Endothelial cell (in vitro differentiated cells): ENCODE measurements around the gene EPHA2. TPM values are rescaled to one million over a fixed set of nuclear protein-coding genes. Genes with fewer than 3 reads are reported as not detected.
A peak's percentile ranks its signal among the peaks of the same experiment; 100 is the strongest.

ENCODE experiments used
- DNase-seq: peaks from one replicate; pipeline ENCODE4 v3.0.0; 2021; ENCODE audit warnings: low spot score
- H3K27ac Mint-ChIP-seq: one replicate; pipeline ENCODE4 v1.8.0; 2021; ENCODE audit warnings: mixed read lengths, inconsistent platforms; ENCODE audit not compliant: unreplicated experiment
- H3K27me3 Mint-ChIP-seq: one replicate; pipeline ENCODE4 v1.8.0; 2021; ENCODE audit warnings: mild to moderate bottlenecking, moderate library complexity, mixed read lengths, inconsistent platforms; ENCODE audit not compliant: unreplicated experiment
- H3K36me3 Mint-ChIP-seq: one replicate; pipeline ENCODE4 v1.8.0; 2021; ENCODE audit warnings: mild to moderate bottlenecking, low read depth, mixed read lengths, inconsistent platforms; ENCODE audit not compliant: unreplicated experiment
- H3K4me1 Mint-ChIP-seq: one replicate; pipeline ENCODE4 v1.8.0; 2021; ENCODE audit warnings: mild to moderate bottlenecking, mixed read lengths, inconsistent platforms; ENCODE audit not compliant: unreplicated experiment
- H3K4me3 Mint-ChIP-seq: one replicate; pipeline ENCODE4 v1.8.0; 2021; ENCODE audit warnings: mild to moderate bottlenecking, mixed read lengths, inconsistent platforms; ENCODE audit not compliant: unreplicated experiment
- H3K9me3 Mint-ChIP-seq: one replicate; pipeline ENCODE4 v1.8.0; 2021; ENCODE audit warnings: mixed read lengths, inconsistent platforms; ENCODE audit not compliant: unreplicated experiment
- CTCF ChIP-seq: fragments of 200-600 bp; sonication (generic); IDR thresholded peaks from one replicate; pipeline ENCODE4 v1.5.0; 2021; ENCODE audit warnings: antibody characterized with exemption; ENCODE audit not compliant: unreplicated experiment
- total RNA-seq: library from RNA; stranded (reverse); fragmentation: NEBNext Ultra II Directional; extraction: Animal tissue kit (Norgen Biotek cat#: 25700); gene quantifications from one replicate; pipeline ENCODE4 v1.2.1, GENCODE V29; 2021; ENCODE audit not compliant: unreplicated experiment

EPHA2 gene
- total RNA-seq, 1 donor from 2014 or later: 109 TPM

GRCh38 chr1:16085522-16085921, 70.3 kb downstream of the EPHA2 start:
- peaks cover 17% of the 10 kb centered on the region for H3K4me1 Mint-ChIP-seq
- peaks cover 5% of the 10 kb centered on the region for H3K27me3 Mint-ChIP-seq
- no peak for TF ChIP-seq CTCF
- no peak overlapping the region for H3K4me3 Mint-ChIP-seq
- no peaks in the 10 kb centered on the region for H3K36me3 Mint-ChIP-seq
- DNase-seq: no peak
- no peak overlapping the region for H3K27ac Mint-ChIP-seq
- H3K9me3 Mint-ChIP-seq: no peaks in the 10 kb centered on the region

GRCh38 chr1:16083486-16083885, 72.4 kb downstream of the EPHA2 start:
- DNase-seq: no peak
- Mint-ChIP-seq H3K4me1 (peaks cover 13% of the 10 kb centered on the region), H3K36me3 (no peaks in the 10 kb centered on the region)

GRCh38 chr1:16082283-16083038, 73.4 kb downstream of the EPHA2 start:
- Mint-ChIP-seq H3K27ac (peak overlapping the region; percentile 82), H3K9me3 (no peaks in the 10 kb centered on the region), H3K36me3 (no peaks in the 10 kb centered on the region), H3K4me1 (peaks cover 10% of the 10 kb centered on the region), H3K4me3 (no peak overlapping the region), H3K27me3 (peaks cover 1% of the 10 kb centered on the region)
- TF ChIP-seq CTCF: peak; percentile 70
- DNase-seq: peak; percentile 88

More at GRCh38 chr1:16083486-16083885, 72.4 kb downstream of the EPHA2 start:
- Mint-ChIP-seq H3K4me3 (no peak overlapping the region), H3K9me3 (no peaks in the 10 kb centered on the region), H3K27me3 (peaks cover 3% of the 10 kb centered on the region), H3K27ac (no peak overlapping the region)
- TF ChIP-seq CTCF: no peak

GRCh38 chr1:16081636-16082035, 74.2 kb downstream of the EPHA2 start:
- H3K27ac Mint-ChIP-seq: no peak overlapping the region
- TF ChIP-seq CTCF: no peak
- H3K4me1 Mint-ChIP-seq: peaks cover 13% of the 10 kb centered on the region
- H3K9me3 Mint-ChIP-seq: no peaks in the 10 kb centered on the region
- no peaks in the 10 kb centered on the region for H3K36me3 Mint-ChIP-seq
- no peak for DNase-seq
- H3K27me3 Mint-ChIP-seq: no peaks in the 10 kb centered on the region
- H3K4me3 Mint-ChIP-seq: no peak overlapping the region

GRCh38 chr1:16080422-16081150, 75.3 kb downstream of the EPHA2 start:
- no peak for DNase-seq
- H3K9me3 Mint-ChIP-seq: no peaks in the 10 kb centered on the region
- TF ChIP-seq CTCF: no peak
- H3K27ac Mint-ChIP-seq: no peak overlapping the region
- H3K4me1 Mint-ChIP-seq: peaks cover 13% of the 10 kb centered on the region
- no peaks in the 10 kb centered on the region for H3K36me3 Mint-ChIP-seq
- no peak overlapping the region for H3K4me3 Mint-ChIP-seq
- no peaks in the 10 kb centered on the region for H3K27me3 Mint-ChIP-seq
